G401 (cell line): Measurements from ENCODE around the gene ABCB10. TPM values are rescaled to one million over a fixed set of nuclear protein-coding genes. Genes with fewer than 3 reads are reported as not detected.
"Not testable (repeated sequence)": the region's sequence is repeated elsewhere in the genome, so short reads cannot be mapped to it uniquely, and the experiment has no call there.

ENCODE experiments used
- DNase-seq: peaks from one replicate; pipeline ENCODE4 v3.0.0-alpha.2; 2015; ENCODE audit warnings: low spot score
- in situ Hi-C: cut with HindIII; loops from 2 replicates; pipeline ENCODE4 v1.10.0; 2016; ENCODE audit warnings: low sequenced_read_pairs, mixed read lengths
- total RNA-seq: library from RNA; depleted of rRNA; stranded (reverse); fragments of >200 nt; shearing (Covaris generic); gene quantifications from 2 replicates; pipeline ENCODE4 v1.2.3, GENCODE V29; 2014

ABCB10 gene
- total RNA-seq, 1 experiment from 2014 or later = 19.8 TPM

DNA sequence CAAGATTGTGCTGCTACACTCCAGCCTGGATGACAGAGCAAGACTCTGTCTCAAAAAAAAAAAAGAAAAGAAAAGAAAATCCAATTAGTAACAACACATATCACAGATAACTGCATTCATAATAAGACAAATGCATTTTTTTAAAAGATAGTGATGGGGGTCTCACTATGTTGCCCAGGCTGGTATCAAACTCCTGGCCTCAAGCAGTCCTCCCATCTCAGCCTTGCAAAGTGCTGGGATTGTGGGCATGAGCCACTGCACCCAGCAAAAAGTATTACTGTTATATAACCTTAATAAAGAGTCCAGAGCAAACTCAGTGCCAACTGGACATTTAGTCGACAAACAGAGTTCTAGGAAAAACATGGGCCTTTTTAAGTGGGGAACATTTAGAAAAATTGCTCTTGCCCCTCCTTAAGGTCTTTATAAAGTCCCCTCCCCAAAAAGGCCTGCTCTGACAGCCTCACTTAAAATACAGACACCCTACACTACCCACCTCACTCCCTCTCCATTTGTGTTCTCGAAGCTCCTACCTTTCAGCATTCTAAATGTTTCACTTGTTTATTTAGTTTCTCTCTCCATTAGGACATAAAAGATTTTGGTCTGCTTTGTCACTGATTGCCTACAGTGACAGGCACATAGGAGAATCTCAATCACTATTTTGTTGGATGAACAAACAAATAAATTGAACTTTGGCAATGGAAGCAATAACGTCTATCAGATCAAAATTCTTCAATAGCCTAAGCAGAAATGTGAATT, 7.5 kb downstream of the ABCB10 start:
- in situ Hi-C loops = no loop called here
- DNase-seq = peak; percentile 33

DNA sequence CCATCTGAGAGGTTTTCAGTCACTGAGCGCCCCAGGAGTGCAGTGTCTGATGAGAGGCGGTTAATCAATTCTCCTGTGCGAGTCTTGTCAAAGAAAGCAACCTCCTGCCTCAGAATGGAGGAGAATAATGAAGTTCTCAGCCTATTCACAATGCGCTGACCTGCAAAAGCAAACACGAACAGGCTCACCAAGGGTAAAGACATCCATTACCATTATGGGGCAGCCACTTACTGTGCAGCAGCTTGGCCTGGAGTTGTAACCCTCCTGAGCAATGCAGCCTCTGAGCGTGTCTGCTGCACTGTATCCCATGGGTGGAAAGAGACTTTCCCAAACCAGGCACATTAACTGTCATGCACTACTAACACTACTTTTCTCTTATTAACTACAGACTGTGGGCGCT, 11.0 kb downstream of the ABCB10 start:
- in situ Hi-C loops = no loop called here
- no peak for DNase-seq

DNA sequence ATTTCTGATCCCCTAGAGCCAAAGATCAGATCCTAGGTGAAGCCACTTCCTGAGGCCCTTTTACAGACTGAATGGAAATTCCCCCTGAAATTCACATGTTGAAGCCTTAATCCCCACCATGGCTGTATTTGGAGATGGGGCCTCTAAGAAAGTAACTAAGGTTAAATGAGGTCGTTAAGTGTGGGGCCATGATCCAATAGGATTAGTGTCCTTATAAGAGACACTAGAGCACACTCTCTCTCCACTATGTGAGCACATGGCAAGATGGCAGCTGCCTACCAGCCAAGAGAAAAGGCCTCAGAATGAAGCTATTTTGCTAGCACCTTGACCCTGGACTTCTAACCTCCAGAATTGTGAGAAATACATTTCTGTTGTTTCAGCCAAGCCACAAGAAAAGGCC, 13.9 kb downstream of the ABCB10 start:
- in situ Hi-C loops = no loop called here

DNA sequence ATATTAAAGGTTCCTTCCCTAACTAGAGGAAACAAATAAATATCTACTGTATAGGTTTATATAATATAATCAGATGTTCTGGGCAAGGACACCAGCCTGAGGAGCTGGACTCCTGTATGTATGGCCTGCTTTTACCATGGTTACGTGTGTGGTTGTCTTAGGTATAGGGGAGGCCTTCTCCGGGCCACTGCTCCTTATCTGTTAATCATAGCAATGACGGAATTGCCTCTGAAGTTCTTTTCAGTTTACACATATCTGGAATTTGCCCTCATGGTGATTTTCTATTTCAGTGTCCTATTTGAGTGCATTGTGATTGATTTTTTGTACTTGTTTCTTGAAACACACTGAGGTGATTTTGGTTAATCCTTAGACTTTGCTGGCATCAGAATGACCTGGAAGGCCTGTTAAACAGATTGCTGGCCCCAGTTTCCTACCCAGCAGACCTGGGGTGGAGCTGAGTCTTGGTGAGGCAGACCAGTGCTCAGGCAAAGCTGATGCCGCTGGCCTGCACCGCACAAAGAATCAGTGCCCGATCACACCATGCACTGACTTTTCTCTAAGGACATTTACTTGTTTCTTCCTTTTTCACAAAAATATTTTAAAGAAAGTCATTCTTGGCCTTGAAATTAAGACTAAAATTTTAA, 18.5 kb downstream of the ABCB10 start:
- no peak for DNase-seq
- in situ Hi-C loops = no loop called here

More for the DNA sequence above, 13.9 kb downstream of the ABCB10 start:
- no peak for DNase-seq

DNA sequence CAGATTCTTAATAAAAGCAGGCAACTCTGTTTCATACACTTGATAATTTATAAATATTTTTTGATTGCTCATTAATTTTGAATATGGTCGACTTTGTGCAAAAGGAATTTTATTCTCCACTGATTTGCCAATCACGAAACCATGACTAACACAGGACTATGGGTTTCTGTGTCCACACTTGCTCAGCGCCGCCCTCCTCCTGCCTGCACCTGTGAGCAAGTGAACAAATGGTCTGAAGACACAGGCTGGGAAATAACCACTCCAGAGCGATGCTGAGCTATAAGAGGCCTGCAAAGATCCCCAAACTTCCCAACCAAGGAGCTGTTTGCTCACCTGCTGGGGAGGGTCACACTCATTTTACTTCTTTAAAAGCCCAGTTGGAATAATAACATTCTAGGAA, 19.6 kb downstream of the ABCB10 start:
- no peak for DNase-seq
- in situ Hi-C loops = no loop called here

DNA sequence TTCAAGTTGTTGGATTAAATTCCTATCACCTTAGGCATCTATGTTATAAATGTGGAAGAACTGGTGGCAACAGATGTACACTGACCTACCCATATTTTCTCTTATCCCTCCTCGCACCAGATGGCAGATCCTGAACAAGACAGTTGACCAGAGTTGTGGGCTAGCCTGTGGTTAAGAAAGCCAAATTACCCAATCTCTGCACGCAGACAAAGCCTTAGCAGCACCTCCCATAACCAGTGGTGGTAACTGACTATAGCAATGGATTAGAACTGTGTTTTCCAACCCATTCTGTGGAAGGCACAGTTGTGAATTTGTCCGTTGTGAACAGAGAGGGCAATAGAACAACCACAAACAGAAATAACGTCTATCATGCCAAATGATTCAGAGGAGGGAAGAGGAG, 20.6 kb downstream of the ABCB10 start:
- in situ Hi-C loops = no loop called here
- no peak for DNase-seq

DNA sequence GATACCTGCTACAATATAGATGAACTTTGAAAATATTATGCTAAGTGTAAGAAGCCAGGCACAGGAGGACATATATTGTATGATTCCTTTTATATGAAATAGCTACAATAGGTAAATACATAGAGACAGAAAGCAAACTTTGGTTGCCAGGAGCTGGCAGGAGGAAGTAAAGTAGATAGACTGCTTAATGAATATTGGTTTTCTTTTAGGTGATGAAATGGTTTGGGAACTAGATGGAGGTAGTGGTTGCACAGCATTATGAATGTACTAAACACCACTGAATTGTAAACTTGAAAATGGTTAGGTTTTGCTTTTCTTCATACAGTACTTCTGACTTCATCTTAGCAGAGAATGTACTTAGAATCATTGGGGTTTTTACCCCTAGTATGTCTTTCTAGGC, 21.5 kb downstream of the ABCB10 start:
- DNase-seq = no peak
- in situ Hi-C loops = no loop called here

DNA sequence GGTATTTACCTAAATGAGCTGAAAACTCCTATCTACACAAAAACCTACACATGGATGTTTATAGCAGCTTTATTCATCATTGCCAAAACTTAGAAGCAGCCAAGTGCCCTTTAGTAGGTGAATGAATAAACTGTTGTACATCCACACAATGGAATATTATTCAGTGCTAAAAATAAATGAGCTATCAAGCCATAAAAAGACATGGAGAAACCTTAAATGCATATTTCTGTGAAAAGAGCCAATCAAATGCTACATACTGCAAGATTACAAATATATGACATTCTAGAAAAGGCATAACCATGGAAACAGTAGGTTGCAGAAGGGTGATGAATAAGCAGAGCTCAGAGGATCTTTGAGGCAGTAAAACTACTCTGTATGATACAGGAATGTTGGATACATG, 23.3 kb downstream of the ABCB10 start:
- DNase-seq = no peak
- in situ Hi-C loops = no loop called here

DNA sequence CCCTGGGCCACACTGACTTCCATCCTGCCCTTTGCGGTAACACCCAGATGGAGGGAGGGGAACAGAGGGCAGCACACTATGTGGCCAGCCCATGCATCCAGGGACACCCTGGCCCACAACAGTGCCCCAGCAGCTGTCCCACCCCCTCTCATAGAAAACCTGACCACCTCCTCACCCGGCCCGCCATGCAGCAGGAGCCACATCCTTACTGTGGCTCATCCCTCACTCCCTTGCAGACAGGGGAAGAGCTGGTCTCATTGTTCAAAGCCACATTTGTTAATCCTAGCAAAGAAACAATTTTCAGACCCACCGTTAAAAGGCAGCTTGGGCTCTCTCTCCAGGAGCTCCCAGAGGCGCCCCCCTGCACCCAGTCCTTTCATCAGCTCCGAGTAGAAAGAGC, 27.2 kb downstream of the ABCB10 start:
- in situ Hi-C loops = no loop called here
- DNase-seq = no peak

DNA sequence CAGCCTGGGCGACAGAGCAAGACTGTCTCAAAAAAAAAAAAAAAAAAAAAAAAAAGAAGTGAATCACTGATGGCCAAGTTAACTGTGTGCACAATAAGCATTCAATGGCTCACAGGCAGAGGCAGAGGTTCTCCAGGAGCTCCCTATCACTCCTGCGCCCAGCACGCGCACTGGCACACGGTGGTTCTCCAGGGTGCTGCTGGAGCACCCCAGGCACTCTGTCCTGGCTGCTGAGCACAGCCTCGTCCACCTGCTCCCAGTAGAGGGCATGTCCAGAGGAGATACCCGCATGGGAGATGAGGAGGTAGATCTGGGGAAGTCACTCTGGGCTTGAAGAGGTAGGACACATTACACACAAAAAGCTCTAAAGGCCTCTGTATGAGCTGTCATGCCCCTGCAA, 28.9 kb downstream of the ABCB10 start:
- no peak for DNase-seq
- in situ Hi-C loops = no loop called here

DNA sequence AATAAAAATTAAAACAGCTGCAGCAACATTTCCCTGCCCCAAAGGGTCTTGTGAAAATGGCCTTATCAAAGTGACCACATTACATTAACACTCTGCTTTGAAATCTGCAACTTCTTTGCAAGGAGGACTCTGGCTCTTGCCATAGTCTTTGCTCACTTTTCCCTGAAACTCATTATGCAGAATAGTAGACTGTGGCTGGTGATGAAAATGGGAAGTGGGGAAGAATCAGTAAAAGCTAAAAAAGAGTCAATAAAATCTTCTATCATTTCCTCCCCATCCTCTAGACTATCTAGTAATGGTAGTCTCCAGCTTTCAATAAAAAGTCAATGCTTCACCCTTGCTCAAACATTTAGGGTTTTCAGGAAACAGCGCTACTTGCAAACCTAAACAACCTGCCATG, 31.8 kb downstream of the ABCB10 start:
- in situ Hi-C loops = no loop called here
- no peak for DNase-seq

DNA sequence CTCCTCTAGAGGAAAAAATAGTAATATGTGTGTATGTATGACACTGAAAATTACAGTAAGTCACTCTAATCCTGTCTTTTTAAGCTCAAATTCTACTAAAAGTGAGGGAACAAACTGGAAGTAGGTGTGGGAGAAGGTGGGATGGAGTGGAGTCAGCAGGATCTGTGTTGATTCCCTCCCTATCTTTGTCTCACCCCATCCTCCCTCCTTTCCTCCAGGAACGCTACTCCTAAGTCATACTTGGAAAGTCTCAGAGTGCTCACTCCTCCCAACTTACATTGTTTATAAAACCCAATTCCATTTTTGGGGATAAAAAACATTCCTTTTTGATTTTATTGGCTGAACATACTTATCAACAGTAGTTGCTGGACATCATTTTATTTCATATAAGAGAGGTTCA, 35.5 kb downstream of the ABCB10 start:
- no peak for DNase-seq
- in situ Hi-C loops = no loop called here

DNA sequence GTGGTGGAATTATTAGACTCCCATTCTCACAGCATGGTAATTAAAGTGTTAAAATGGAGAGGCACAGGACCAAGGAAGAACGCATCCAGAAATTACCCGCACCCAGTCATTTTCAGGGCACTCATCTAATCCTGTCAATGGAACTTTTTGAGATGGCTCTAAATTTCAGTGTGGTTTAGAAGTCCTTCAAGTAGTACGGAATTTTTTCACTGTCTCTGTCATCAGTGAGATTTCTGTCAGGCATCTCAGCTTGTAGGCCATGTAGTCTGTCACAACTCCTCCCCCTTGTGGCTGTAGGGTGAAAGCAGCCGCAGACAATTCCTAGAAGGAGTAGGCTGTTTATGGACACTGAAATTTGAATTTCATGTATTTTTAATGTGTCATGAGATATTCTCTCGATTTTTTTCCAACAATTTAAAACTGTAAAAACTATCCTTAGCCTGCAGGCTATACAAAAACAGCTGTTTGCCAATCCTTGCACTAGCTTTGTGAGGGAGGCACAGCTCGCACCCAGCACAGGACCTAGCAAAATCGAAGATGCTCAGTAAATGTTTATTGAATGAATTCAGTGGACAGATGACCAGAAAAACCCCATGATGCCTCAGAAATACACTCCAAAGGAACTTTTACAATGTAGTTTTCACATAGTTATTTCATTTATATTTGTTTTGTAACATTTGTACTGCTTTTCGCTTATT, 43.8 kb downstream of the ABCB10 start:
- in situ Hi-C loops = no loop called here

DNA sequence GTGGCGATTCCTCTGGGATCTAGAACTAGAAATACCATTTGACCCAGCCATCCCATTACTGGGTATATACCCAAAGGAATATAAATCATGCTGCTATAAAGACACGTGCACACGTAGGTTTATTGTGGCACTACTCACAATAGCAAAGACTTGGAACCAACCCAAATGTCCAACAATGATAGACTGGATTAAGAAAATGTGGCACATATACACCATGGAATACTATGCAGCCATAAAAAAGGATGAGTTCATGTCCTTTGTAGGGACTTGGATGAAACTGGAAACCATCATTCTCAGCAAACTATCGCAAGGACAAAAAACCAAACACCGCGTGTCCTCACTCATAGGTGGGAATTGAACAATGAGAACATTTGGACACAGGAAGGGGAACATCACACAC, 46.9 kb downstream of the ABCB10 start:
- DNase-seq, in situ Hi-C loops: not testable (repeated sequence)

More for the DNA sequence above, 43.8 kb downstream of the ABCB10 start:
- peak; percentile 79 for DNase-seq

DNA sequence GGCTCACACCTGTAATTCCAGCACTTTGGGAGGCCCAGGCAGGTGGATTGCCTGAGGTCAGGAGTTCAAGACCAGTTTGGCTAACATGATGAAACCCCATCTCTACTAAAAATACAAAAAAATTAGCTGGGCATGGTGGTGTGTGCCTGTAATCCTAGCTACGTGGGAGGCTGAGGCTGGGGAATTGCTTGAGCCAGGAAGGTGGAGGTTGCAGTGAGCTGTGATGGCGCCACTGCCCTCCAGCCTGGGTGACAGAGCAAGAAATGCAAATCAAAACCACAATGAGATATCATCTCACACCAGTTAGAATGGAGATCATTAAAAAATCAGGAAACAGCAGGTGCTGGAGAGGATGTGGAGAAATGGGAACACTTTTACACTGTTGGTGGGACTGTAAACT, 47.3 kb downstream of the ABCB10 start:
- in situ Hi-C loops, DNase-seq: not testable (repeated sequence)

DNA sequence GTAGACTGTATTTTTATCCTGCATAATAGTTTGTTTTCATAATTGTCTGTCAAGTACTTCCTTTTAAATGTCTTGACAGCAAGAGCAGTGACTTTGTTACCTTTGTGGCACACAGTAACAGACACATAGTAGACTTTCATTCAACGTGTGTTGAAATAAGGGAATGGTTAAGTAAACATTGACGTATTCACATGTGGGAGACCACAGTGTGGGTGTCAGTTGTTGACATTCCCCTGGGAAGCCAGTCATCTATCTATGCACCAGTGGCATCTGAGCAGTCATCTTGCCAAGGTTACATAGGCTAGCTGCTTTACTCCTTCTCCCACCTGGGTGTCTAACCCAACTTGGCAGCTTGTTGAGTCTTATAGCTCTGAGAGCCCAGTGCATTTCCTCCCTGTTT, 48.9 kb downstream of the ABCB10 start:
- DNase-seq = no peak
- in situ Hi-C loops = no loop called here

DNA sequence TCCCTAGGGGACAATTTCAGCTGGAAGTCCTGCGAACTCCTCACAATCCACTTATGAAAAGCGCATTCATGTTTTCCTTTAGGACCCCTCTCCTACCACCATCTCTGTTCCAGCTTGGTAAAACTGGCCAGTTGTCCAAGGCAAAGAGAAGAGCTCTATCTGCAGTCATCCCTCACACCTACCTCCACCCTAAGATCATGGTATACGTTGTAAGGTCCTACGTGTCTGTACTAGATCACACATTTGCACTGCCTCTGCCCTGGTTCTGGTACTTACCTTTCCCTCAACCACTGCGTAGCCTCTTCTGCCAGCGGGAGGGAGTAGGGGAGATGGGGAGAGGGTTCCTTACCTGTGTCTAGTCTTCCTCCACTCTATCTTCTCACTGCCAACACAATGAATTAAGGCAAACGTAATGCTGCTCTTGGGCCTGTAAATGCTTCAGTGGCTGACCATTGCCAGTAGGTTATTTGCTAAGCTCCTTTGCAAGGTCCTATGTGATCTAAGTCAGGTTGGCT, 49.6 kb downstream of the ABCB10 start:
- no peak for DNase-seq
- in situ Hi-C loops = no loop called here

DNA sequence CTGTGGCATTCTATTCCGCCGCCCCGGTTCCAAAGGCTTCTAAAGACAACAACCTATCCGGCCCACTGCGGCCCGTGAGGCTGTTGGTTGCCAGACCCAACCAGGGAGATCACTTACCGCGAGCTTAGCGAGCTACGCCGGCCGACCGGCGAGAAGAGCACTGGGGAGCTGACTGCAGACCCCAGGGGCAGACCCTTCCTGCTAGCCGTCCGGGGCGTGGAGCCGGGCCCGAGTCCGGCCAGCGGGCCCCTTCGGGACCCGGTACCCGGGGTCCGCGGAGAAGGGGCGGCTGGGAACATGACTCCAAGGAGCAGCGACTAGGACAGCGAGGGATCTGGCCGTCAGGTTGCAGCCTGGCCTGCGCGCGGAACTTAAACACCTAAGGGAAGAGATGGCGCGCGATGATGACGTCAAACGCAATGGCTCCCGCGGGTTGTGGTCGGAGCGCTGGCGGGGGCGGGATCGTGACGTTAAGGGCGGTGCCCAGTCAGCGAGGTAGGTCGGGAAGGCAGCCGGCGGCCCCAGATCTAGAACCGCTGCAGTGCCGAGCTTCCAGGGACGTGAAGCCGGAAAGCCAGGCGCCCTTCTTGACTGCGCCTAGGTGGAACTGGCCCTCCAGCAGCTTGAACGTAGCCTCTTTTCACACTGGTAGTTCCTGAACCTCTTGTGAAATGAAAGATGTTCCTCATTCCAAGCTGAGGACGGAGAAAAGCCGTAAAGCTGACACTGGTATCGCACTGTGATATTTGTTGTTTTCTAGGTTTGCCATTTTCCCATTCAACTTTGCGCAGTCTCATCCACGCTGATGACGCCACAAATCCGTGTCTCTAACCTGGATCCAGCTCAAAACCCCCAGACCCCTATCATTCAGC, 50.3 kb downstream of the ABCB10 start, which contains the start of gene NUP133:
TSS of gene NUP133 (minus strand) at position 391 of the 872 bp plus-strand sequence. CDS start at position 299, 92 bp downstream.
- in situ Hi-C loops = no loop called here
- DNase-seq = peak; percentile 98

DNA sequence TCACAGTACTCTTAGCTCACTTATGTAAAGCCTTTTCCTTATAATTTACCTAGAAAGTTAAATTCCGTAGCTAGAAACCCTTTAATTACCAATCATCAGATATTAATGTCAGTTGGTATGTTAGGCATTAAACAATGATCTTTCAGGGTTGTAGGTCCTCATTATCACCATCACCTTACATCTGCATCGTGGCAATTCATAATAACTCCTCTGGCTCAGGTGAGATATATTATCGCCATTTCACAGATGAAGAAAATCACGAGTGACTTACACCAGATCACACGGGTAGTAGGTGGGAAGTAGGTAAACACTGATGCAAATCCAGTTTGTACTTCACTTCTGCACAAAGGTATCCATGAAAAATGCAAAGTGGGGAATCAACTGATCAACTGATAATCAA, 51.0 kb downstream of the ABCB10 start:
- in situ Hi-C loops = no loop called here
- no peak for DNase-seq
